ENCODE measurements around the gene LRRIQ1.

GRCh38 chr12:85058339-85058738 is 22.2 kb downstream of the LRRIQ1 start:
- TF ChIP-seq CTCF (IDR thresholded peaks at IDR 0.05) (no peak), ZFX (IDR thresholded peaks at IDR 0.05; ENCODE audit: borderline replicate concordance) (no peak)
